Activated CD4-positive, alpha-beta T cell treated with anti-CD3 and anti-CD28 coated beads, Interleukin-2, amount 50 U/mL, for 24 hours (primary cell): ENCODE measurements around the gene PRLR.

Experiments
- DNase-seq, 2 donors: peaks; one replicate each; pipeline ENCODE4 v3.0.0-alpha.2; 2020; ENCODE audit warnings: low read depth in 1 of 2, low spot score in 1 of 2

PRLR gene

GRCh38 chr5:35009019-35009418 is 221.3 kb downstream of the PRLR start:
- no peak for DNase-seq

GRCh38 chr5:35004771-35005170 is 225.5 kb downstream of the PRLR start:
- no peak for DNase-seq

GRCh38 chr5:35004200-35004599 is 226.1 kb downstream of the PRLR start:
- DNase-seq: no peak

- peak; percentile 26 to 36 for DNase-seq
These were observed 227.0 kb downstream of the PRLR start for GRCh38 chr5:35003018-35003957.

- DNase-seq: no peak
These were observed 227.8 kb downstream of the PRLR start for GRCh38 chr5:35002459-35002858.

- DNase-seq: no peak
These were observed 228.4 kb downstream of the PRLR start for GRCh38 chr5:35001842-35002241.
